NCI-H1930 (cell line): ENCODE data around the gene FAM3D.
"Not testable (repeated sequence)": the region's sequence is repeated elsewhere in the genome, so short reads cannot be mapped to it uniquely, and the experiment has no call there.

Source experiments
- DNase-seq, 2 experiments: peaks; one replicate each; lab custom pipeline; 2025; lab: John Stamatoyannopoulos, UW

FAM3D gene

GRCh38 chr3:58683466-58683865, 16.9 kb upstream of the FAM3D start:
- DNase-seq = no peak

GRCh38 chr3:58683001-58683458, 16.5 kb upstream of the FAM3D start:
- DNase-seq = no peak

- DNase-seq = no peak
Observed at GRCh38 chr3:58681863-58682262, 15.3 kb upstream of the FAM3D start.

- DNase-seq = no peak
Observed at GRCh38 chr3:58680879-58681525, 14.4 kb upstream of the FAM3D start.

- DNase-seq = no peak
Observed at GRCh38 chr3:58679974-58680666, 13.5 kb upstream of the FAM3D start.

DNA sequence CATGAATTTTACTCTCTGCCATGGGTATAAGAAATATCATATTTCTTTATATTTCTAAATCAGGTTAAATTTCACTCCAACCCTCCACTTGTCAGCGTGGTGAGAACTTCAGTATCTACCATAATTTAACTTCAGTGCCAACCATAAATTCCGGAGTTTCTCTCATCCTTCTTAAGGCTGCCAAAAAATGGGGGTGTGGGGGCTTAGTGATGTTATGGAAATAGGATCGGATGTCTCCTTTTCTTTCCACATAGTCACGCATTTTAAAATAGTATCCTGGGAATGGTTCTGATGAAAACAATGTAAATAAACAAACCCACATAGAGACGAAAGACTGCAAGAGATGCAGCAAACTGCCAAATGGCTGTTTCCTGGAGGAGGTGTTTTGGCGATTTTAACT, 12.9 kb upstream of the FAM3D start:
- no peak for DNase-seq

DNA sequence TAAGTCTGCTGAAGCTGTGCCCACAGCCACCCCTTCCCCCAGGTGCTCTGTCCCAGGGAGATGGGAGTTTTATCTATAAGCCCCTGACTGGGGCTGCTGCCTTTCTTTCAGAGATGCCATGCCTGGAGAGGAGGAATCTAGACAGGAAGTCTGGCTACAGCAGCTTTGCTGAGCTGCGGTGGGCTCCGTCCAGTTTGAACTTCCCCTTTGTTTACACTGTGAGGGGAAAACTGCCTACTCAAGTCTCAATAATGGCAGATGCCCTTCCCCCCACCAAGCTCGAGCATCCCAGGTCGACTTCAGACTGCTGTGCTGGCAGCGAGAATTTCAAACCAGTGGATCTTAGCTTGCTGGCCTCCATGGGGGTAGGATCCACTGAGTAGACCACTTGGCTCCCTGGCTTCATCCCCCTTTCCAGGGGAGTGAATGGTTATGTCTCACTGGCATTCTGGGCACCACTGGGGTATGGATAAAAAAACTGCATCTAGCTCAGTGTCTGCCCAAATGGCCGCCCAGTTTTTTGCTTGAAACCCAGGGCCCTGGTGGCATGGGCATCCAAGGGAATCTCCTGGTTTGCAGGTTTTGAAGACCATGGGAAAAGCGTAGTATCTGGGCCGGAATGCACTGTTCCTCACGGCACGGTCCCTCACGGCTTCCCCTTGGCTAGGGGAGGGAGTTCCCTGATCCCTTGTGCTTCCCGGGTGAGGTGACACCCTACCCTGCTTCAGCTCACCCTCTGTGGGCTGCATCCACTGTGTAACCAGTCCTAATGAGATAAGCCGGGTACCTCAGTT, 11.8 kb upstream of the FAM3D start:
- not testable (repeated sequence) for DNase-seq

DNA sequence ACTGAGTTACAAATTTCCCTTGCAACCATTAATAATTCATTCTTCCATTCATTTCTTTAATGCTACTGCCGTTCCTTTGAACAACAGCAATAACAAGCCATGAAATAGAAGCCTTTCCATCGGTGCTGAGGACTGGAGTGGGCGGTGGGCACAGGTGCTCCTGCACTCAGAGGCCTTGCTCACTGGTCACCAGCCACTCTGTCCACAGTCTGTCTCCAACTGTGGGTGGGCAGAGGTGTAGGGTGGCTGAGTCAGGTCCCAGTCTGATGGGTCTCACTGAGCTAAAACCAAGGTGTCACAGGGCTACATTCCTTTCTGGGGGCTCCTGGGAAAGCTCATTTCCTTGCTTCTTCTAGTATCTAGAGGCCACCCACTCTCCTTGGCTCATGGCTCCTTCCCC, 6.3 kb upstream of the FAM3D start:
- DNase-seq = no peak

GRCh38 chr3:58672451-58672850, 5.9 kb upstream of the FAM3D start:
- DNase-seq = no peak

- DNase-seq = no peak
Observed at GRCh38 chr3:58670506-58671135, 4.0 kb upstream of the FAM3D start.

GRCh38 chr3:58668247-58668646, 1.7 kb upstream of the FAM3D start:
- DNase-seq = no peak

- no peak for DNase-seq
Observed at GRCh38 chr3:58667704-58668103, 1.1 kb upstream of the FAM3D start.

GRCh38 chr3:58667229-58667628, 655 bp upstream of the FAM3D start:
- DNase-seq = no peak

GRCh38 chr3:58665405-58665804, 1.2 kb downstream of the FAM3D start:
- no peak for DNase-seq

DNA sequence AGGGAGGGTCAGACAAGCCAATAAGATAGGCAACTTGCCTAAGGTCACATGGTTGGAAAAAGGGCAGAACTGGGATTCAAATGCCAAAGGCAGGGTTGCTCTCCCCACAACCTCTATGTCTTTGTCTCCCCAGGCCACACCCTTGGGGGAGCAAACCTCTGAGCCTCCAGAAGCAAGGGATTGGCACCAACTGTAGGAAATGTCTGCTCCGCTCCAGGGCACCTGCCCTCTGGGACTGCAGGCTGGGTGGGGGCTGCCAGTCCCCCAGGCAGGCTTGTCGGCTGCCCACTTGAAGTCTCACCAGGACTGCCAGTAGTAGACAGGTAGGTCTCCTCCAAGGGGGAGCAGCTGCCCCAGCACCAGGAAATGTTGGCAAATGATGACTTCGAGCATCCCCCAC, 2.0 kb downstream of the FAM3D start:
- DNase-seq = no peak

- DNase-seq = no peak
Observed at GRCh38 chr3:58661836-58662420, 4.6 kb downstream of the FAM3D start.

DNA sequence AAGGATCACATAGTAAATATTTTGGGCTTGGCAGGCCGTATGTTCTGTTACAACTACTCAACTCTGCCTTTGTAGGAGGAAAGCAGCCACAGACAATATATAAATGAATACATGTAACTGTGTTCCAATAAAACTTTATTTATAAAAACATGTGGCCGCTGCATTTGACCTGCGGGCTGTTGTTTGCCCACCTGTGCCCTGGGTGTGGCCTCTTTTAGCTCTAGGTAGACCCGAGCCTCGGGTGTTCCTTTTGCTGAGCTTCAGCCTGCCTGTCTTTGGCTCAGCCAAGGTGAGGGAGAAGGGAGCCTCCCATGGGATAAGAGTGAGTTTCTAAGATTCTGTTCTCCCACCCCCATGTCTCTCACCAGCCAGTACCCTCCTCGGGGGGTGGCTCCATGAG, 5.6 kb downstream of the FAM3D start:
- no peak for DNase-seq

GRCh38 chr3:58659051-58659675, 7.4 kb downstream of the FAM3D start:
- no peak for DNase-seq

- DNase-seq = no peak
Observed at GRCh38 chr3:58658508-58658907, 8.1 kb downstream of the FAM3D start.

DNA sequence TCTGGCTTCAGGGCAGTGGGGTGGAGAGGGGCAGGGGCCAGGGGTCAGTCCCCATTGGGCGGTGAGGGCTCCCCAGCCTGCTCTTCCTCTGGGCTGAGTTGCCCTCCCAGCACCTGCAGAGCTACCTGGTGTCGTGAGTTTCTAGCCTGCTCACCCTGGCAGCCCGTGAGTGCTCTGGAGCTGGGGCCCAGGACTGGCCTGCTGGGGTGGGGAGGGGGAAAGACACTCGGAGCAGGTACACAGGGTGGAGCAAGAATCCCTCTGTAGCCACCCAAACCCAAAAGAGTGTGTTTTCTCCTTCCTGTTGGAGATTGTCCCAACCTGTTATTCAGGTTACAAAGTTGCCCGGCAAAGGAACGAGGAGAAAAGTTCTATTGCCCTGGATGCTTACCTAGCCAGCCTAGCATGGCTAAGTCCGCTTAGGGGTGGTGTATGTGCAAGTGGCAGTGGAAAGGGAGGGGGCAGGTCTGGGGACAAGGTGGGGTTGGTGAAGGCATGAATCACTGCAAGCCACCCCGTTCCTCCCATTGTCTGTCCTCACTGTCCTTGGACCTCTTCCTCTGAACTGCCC, 8.9 kb downstream of the FAM3D start:
- DNase-seq = no peak

GRCh38 chr3:58657036-58657520, 9.5 kb downstream of the FAM3D start:
- DNase-seq = no peak
